GM19043 (cell line): ENCODE measurements around the gene PCNX1.

ENCODE experiments used
- ATAC-seq: cut with Tn5 transposase; IDR thresholded peaks from one replicate; pipeline ENCODE4 v1.9.1; 2021; ENCODE audit warnings: low read depth; ENCODE audit not compliant: unreplicated experiment

Gene PCNX1

GRCh38 chr14:70954068-70954467 is 46.8 kb downstream of the PCNX1 start:
- ATAC-seq: no peak

GRCh38 chr14:70955543-70956480 is 48.6 kb downstream of the PCNX1 start:
- no peak for ATAC-seq

GRCh38 chr14:70956511-70956910 is 49.3 kb downstream of the PCNX1 start:
- ATAC-seq: no peak

- ATAC-seq: no peak
Measured at GRCh38 chr14:70957710-70958109, 50.5 kb downstream of the PCNX1 start.

- ATAC-seq: no peak
Measured at GRCh38 chr14:70962935-70963334, 55.7 kb downstream of the PCNX1 start.

GRCh38 chr14:70964492-70964891 is 57.2 kb downstream of the PCNX1 start:
- ATAC-seq: no peak

GRCh38 chr14:70971560-70971959 is 64.3 kb downstream of the PCNX1 start:
- no peak for ATAC-seq

GRCh38 chr14:70972107-70972976 is 65.1 kb downstream of the PCNX1 start:
- peak; percentile 49 for ATAC-seq

- ATAC-seq: no peak
Measured at GRCh38 chr14:70976591-70976990, 69.3 kb downstream of the PCNX1 start.

GRCh38 chr14:70981000-70981952 is 74.0 kb downstream of the PCNX1 start:
- no peak for ATAC-seq

- no peak for ATAC-seq
Measured at GRCh38 chr14:70982200-70982599, 74.9 kb downstream of the PCNX1 start.

- no peak for ATAC-seq
Measured at GRCh38 chr14:70987041-70987440, 79.8 kb downstream of the PCNX1 start.

GRCh38 chr14:70988452-70988851 is 81.2 kb downstream of the PCNX1 start:
- ATAC-seq: no peak

GRCh38 chr14:70993931-70994330 is 86.7 kb downstream of the PCNX1 start:
- ATAC-seq: no peak

- no peak for ATAC-seq
Measured at GRCh38 chr14:70995211-70995610, 88.0 kb downstream of the PCNX1 start.

- no peak for ATAC-seq
Measured at GRCh38 chr14:70995671-70996070, 88.4 kb downstream of the PCNX1 start.

GRCh38 chr14:70999117-70999516 is 91.9 kb downstream of the PCNX1 start:
- no peak for ATAC-seq

GRCh38 chr14:71000091-71000490 is 92.8 kb downstream of the PCNX1 start:
- ATAC-seq: no peak

- ATAC-seq: no peak
Measured at GRCh38 chr14:71001742-71002141, 94.5 kb downstream of the PCNX1 start.

- ATAC-seq: no peak
Measured at GRCh38 chr14:71003156-71003555, 95.9 kb downstream of the PCNX1 start.
